HepG2 (cell line): Measurements from ENCODE around the gene TLE1. TPM values are rescaled to one million over a fixed set of nuclear protein-coding genes. Genes with fewer than 3 reads are reported as not detected.
A peak's percentile ranks its signal among the peaks of the same experiment; 100 is the strongest.

ENCODE experiments used
- CTCF ChIP-seq: sonication (generic); formaldehyde crosslinking; IDR thresholded peaks from 2 replicates; pipeline ENCODE4 v1.5.0; 2020; ENCODE audit warnings: mild to moderate bottlenecking, missing genetic modification reagents, moderate library complexity
- HOXA3 ChIP-seq: sonication (generic); formaldehyde crosslinking; IDR thresholded peaks from 2 replicates; pipeline ENCODE4 v1.5.0; 2020; ENCODE audit warnings: missing genetic modification reagents
- NFAT5 ChIP-seq: sonication (generic); formaldehyde crosslinking; IDR thresholded peaks from 2 replicates; pipeline ENCODE4 v1.4.0; 2020; ENCODE audit warnings: missing genetic modification reagents
- SALL2 ChIP-seq: sonication (generic); formaldehyde crosslinking; IDR thresholded peaks from 2 replicates; pipeline ENCODE4 v1.8.1; 2023; ENCODE audit warnings: mild to moderate bottlenecking, missing genetic modification reagents, inconsistent platforms
- TOPORS ChIP-seq: sonication (generic); formaldehyde crosslinking; IDR thresholded peaks from 2 replicates; pipeline ENCODE4 v1.8.0; 2023; ENCODE audit warnings: mild to moderate bottlenecking, missing genetic modification reagents
- ZBTB38 ChIP-seq: sonication (generic); formaldehyde crosslinking; IDR thresholded peaks from 2 replicates; pipeline ENCODE4 v1.5.1; 2020; ENCODE audit warnings: mild to moderate bottlenecking, missing genetic modification reagents
- polyA plus RNA-seq, 8 experiments: library from polyadenylated mRNA; depleted of rRNA in 3 of 8; stranded (reverse) in 7 of 8; unstranded in 1 of 8; fragments of >200 nt; fragmentation: Illumina TruSeq in 4 of 8; extraction: Trizol in 4 of 8; gene quantifications; 2 replicates each; pipeline versions ENCODE4 v1.2.1 to v1.2.3, GENCODE V29; 2011 to 2016; ENCODE audit warnings: low read depth in 4 of 8, missing spikeins in 1 of 8, mixed read lengths in 1 of 8; ENCODE audit not compliant: insufficient read depth in 1 of 8
- total RNA-seq, 5 experiments: library from RNA; depleted of rRNA; stranded (reverse); fragments of >200 nt; fragmentation: Illumina TruSeq; extraction: Trizol; gene quantifications; 2 replicates each; pipeline ENCODE4 v1.2.3, GENCODE V29; 2016; ENCODE audit warnings: low read depth in 1 of 5

TLE1 gene
- total and polyA plus RNA-seq, 2 of the 13 experiments (the other 11 are each of a cell fraction or from before 2014, with no cell fraction given), result 35.9 to 109 TPM

GRCh38 chr9:81633952-81634854 is 55.1 kb downstream of the TLE1 start (continued):
- TF ChIP-seq CTCF (CRISPR knock-in tag) (peak; percentile 48; the same call in 1 of the 2 replicates), SALL2 (no peak), ZBTB38 (CRISPR knock-in tag) (peak; percentile 53; the same call in 1 of the 2 replicates), NFAT5 (CRISPR knock-in tag) (no peak), HOXA3 (CRISPR knock-in tag) (peak; percentile 56), TOPORS (CRISPR knock-in tag) (no peak)
